H1 (cell line): Measurements from ENCODE around the gene VCX2. TPM values are rescaled to one million over a fixed set of nuclear protein-coding genes. Genes with fewer than 3 reads are reported as not detected.

ENCODE experiments used
- RAD21 ChIP-seq, 2 experiments: IDR thresholded peaks in 1 of 2; conservative IDR thresholded peaks in 1 of 2; 2 replicates each; pipeline ENCODE4 v1.6.1; 2011; ENCODE audit warnings: low read depth in 2 of 2, low read length in 2 of 2, improper control_type of control experiment in 1 of 2, inconsistent platforms in 1 of 2, mild to moderate bottlenecking in 1 of 2, moderate library complexity in 1 of 2
- SIRT6 ChIP-seq: IDR thresholded peaks from one replicate; pipeline ENCODE4 v1.7.1; 2012; ENCODE audit warnings: low read length, inconsistent platforms
- polyA plus RNA-seq, 7 experiments: library from polyadenylated mRNA; depleted of rRNA in 3 of 7; stranded (reverse) in 5 of 7; unstranded in 2 of 7; fragments of >200 nt in 5 of 7; fragments of 200-250 nt in 2 of 7; gene quantifications; 1 replicate in 5 of 7; 2 replicates in 1 of 7; 4 replicates in 1 of 7; pipeline versions ENCODE4 v1.2.1 to v1.2.3, GENCODE V29; 2011 to 2013; ENCODE audit warnings: missing spikeins in 2 of 7, mixed read lengths in 2 of 7
- total RNA-seq: library from RNA; stranded (reverse); fragmentation: NEBNext Ultra II Directional; extraction: Animal tissue kit (Norgen Biotek cat#: 25700); gene quantifications from 2 replicates; pipeline ENCODE4 v1.2.1, GENCODE V29; 2021
- TF ChIP-seq, protein P1 (sequence below): IDR thresholded peaks from 2 replicates; pipeline ENCODE4 v1.6.1; 2012; ENCODE audit warnings: inconsistent platforms

VCX2 gene
- total and polyA plus RNA-seq, 2 of the 8 experiments (the other 6 are each of a cell fraction or from before 2014, with no cell fraction given) = not detected

DNA sequence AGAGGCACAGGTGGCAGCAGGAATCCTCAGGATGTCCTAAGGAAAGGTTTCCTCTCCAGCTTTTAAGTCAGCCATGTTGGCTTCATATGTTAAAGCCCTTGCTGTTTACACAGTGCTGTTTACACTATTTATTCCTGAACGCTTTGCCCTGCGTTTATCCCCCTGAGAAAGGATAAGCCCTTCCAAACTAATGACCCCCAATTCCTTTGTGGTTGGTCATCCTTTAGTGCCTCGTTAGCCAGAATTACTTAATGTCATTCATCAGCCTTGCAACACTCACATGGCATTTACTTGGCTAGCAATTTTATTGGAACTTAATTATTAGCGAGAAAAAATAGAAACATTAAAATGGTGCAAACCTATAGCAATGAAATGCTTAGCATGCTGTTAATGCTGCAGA lies 23.8 kb downstream of the VCX2 start (continued):
- TF ChIP-seq, protein P1, sequence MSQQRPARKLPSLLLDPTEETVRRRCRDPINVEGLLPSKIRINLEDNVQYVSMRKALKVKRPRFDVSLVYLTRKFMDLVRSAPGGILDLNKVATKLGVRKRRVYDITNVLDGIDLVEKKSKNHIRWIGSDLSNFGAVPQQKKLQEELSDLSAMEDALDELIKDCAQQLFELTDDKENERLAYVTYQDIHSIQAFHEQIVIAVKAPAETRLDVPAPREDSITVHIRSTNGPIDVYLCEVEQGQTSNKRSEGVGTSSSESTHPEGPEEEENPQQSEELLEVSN = no peak
- no peak for TF ChIP-seq SIRT6
- TF ChIP-seq RAD21 (IDR thresholded peaks at IDR 0.05 in 1 of 2, conservative IDR thresholded peaks at IDR 0.05 in 1 of 2; ENCODE audit: low read depth in 2 of 2, low read length in 2 of 2) = no peak
